ENCODE results near the gene ERBIN. TPM values are rescaled to one million over a fixed set of nuclear protein-coding genes. Genes with fewer than 3 reads are reported as not detected.

Gene ERBIN
- total and polyA plus RNA-seq, 10 of the 15 experiments (the other 5 are each of a cell fraction or from before 2014, with no cell fraction given) = 9.5 to 91.1 (median 49.4) TPM

- TF ChIP-seq, protein P1, sequence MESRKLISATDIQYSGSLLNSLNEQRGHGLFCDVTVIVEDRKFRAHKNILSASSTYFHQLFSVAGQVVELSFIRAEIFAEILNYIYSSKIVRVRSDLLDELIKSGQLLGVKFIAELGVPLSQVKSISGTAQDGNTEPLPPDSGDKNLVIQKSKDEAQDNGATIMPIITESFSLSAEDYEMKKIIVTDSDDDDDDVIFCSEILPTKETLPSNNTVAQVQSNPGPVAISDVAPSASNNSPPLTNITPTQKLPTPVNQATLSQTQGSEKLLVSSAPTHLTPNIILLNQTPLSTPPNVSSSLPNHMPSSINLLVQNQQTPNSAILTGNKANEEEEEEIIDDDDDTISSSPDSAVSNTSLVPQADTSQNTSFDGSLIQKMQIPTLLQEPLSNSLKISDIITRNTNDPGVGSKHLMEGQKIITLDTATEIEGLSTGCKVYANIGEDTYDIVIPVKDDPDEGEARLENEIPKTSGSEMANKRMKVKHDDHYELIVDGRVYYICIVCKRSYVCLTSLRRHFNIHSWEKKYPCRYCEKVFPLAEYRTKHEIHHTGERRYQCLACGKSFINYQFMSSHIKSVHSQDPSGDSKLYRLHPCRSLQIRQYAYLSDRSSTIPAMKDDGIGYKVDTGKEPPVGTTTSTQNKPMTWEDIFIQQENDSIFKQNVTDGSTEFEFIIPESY (IDR thresholded peaks at IDR 0.05) = no peak
- no peak for TF ChIP-seq YBX1 (IDR thresholded peaks at IDR 0.05)
- TF ChIP-seq, protein P2, sequence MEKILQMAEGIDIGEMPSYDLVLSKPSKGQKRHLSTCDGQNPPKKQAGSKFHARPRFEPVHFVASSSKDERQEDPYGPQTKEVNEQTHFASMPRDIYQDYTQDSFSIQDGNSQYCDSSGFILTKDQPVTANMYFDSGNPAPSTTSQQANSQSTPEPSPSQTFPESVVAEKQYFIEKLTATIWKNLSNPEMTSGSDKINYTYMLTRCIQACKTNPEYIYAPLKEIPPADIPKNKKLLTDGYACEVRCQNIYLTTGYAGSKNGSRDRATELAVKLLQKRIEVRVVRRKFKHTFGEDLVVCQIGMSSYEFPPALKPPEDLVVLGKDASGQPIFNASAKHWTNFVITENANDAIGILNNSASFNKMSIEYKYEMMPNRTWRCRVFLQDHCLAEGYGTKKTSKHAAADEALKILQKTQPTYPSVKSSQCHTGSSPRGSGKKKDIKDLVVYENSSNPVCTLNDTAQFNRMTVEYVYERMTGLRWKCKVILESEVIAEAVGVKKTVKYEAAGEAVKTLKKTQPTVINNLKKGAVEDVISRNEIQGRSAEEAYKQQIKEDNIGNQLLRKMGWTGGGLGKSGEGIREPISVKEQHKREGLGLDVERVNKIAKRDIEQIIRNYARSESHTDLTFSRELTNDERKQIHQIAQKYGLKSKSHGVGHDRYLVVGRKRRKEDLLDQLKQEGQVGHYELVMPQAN (conservative IDR thresholded peaks at IDR 0.05) = no peak; the same call in 1 of the 2 replicates
- peak; percentile 57; the same call in 1 of the 2 replicates for TF ChIP-seq SIN3A (IDR thresholded peaks at IDR 0.05; ENCODE audit: low read depth, low read length)
- TF ChIP-seq CEBPB (IDR thresholded peaks at IDR 0.05; ENCODE audit: borderline replicate concordance in 1 of 2, low read depth in 2 of 2, low read length in 2 of 2) = no peak
- TF ChIP-seq FOS (IDR thresholded peaks at IDR 0.05; ENCODE audit: borderline replicate concordance, extremely low read depth, insufficient read length) = no peak
- TF ChIP-seq ZNF384 (IDR thresholded peaks at IDR 0.05; ENCODE audit: borderline replicate concordance, low read depth, low read length) = no peak
- no peak; the same call in 1 of the 2 replicates for TF ChIP-seq TARDBP (IDR thresholded peaks at IDR 0.05; ENCODE audit: borderline replicate concordance)
- peak; percentile 21; the same call in 1 of the 2 replicates for TF ChIP-seq PKNOX1 (IDR thresholded peaks at IDR 0.05)
- TF ChIP-seq, protein P3, sequence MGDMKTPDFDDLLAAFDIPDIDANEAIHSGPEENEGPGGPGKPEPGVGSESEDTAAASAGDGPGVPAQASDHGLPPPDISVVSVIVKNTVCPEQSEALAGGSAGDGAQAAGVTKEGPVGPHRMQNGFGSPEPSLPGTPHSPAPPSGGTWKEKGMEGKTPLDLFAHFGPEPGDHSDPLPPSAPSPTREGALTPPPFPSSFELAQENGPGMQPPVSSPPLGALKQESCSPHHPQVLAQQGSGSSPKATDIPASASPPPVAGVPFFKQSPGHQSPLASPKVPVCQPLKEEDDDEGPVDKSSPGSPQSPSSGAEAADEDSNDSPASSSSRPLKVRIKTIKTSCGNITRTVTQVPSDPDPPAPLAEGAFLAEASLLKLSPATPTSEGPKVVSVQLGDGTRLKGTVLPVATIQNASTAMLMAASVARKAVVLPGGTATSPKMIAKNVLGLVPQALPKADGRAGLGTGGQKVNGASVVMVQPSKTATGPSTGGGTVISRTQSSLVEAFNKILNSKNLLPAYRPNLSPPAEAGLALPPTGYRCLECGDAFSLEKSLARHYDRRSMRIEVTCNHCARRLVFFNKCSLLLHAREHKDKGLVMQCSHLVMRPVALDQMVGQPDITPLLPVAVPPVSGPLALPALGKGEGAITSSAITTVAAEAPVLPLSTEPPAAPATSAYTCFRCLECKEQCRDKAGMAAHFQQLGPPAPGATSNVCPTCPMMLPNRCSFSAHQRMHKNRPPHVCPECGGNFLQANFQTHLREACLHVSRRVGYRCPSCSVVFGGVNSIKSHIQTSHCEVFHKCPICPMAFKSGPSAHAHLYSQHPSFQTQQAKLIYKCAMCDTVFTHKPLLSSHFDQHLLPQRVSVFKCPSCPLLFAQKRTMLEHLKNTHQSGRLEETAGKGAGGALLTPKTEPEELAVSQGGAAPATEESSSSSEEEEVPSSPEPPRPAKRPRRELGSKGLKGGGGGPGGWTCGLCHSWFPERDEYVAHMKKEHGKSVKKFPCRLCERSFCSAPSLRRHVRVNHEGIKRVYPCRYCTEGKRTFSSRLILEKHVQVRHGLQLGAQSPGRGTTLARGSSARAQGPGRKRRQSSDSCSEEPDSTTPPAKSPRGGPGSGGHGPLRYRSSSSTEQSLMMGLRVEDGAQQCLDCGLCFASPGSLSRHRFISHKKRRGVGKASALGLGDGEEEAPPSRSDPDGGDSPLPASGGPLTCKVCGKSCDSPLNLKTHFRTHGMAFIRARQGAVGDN (IDR thresholded peaks at IDR 0.05) = no peak
- TF ChIP-seq SPI1 (IDR thresholded peaks at IDR 0.05; ENCODE audit: borderline replicate concordance, insufficient read depth, low read depth, low read length) = no peak
- no peak; the same call in 1 of the 2 replicates for TF ChIP-seq MLLT1 (IDR thresholded peaks at IDR 0.05)
- peak; percentile 15 for TF ChIP-seq HDAC6 (IDR thresholded peaks at IDR 0.05; ENCODE audit: unreplicated experiment)
- TF ChIP-seq CREB1 (IDR thresholded peaks at IDR 0.05; ENCODE audit: low read depth) = 0 out of 2 replicates have a peak, but pooled peaks have one; percentile 19
- TF ChIP-seq SMAD5 (IDR thresholded peaks at IDR 0.05; ENCODE audit: low read depth) = peak; percentile 48; the same call in 1 of the 2 replicates
- TF ChIP-seq TCF3 (IDR thresholded peaks at IDR 0.05; ENCODE audit: borderline replicate concordance, insufficient read depth, low read depth, low read length) = 0 out of 2 replicates have a peak, but pooled peaks have one; percentile 31
- TF ChIP-seq SRF (IDR thresholded peaks at IDR 0.05; ENCODE audit: low read depth in 2 of 2, low read length in 2 of 2) = no peak
Observed at GRCh38 chr5:65925601-65926275, 637 bp upstream of the ERBIN start (continued).

Measured in GM12878 (cell line).